ENCODE results near the gene UBR2. TPM values are rescaled to one million over a fixed set of nuclear protein-coding genes. Genes with fewer than 3 reads are reported as not detected.

The UBR2 gene
- 8.0 and 9.6 TPM in 2 replicates for total RNA-seq

DNA sequence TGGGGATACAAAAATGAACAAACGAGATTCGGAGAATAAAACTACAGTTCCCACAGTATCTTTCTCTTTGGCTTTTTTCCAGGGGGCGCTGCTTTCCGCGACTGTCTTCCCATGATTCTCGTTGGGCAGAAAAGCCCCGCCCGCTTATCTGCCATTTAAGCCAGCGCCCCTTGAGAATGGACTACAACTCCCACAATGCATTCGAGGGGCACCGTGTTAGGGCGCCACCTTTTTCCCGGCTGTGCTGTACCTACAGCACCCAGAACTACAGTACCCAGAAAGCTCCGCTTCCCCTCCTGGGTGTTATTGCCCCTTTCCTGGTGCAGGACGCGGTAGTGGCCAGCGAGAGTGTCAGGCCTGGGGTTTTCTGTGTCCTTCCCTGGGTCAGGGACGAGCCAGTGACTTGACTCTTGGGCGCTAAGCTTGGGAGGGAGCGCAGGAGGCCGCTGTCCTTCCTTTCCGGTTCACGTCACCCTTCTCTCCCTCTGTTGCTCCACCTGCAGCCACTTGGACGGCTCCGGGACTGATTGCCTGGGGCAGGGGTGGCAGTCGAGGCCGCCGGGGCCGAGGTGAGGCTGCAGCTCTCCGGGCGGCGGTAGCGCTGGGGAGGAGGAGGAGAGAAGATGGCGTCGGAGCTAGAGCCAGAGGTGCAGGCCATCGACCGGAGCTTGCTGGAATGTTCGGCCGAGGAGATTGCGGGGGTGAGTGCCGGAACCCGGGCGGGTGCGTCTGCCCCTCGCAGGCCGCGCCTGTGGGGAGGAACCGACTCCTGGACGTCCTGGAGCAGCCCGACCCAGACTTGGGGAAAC lies at the start of gene UBR2:
TSS of gene UBR2 (plus strand) at position 333 of the 809 bp plus-strand sequence. CDS start at position 624, 291 bp downstream.

DNA sequence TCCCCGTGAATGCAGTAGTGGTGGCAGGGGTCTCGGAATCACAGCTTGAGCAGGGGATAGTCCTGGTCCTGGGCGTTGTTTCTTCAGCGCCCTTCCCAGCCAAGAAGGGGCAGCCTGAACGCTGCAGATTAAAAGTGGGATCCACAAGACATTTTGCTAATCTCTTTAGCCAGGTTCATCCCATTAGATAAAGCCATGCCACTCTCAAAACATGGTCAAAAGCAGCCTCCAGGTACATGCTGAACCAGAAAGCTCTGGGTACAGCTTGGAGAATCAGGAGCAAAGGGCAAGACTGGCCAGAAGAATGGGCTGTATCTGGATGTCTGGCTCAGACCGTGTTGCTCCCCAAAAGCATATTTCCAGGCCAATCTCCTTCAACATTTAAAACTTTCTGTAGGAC lies 158.7 kb downstream of the UBR2 start, which contains the start of gene PRPH2:
TSS of gene PRPH2 (minus strand) at position 101 of the 400 bp plus-strand sequence. CDS start 263 bp downstream, outside the sequence.

Other genes with a start within 250 kb of the UBR2 start
- gene TRERF1, start 112.1 kb upstream of the UBR2 start, total RNA-seq = 3.2 and 3.6 TPM in 2 replicates
- 0.33 and 0.51 TPM in 2 replicates for gene PRPH2, start 158.6 kb downstream of the UBR2 start, total RNA-seq
- gene TBCC, start 182.1 kb downstream of the UBR2 start, total RNA-seq = 30.8 and 34.2 TPM in 2 replicates
- gene BICRAL, start 218.0 kb downstream of the UBR2 start, total RNA-seq = 3.3 and 6.7 TPM in 2 replicates

Data from mesangial cell (primary cell).